GM18499 (cell line): ENCODE data around the gene MYO9B.
"Not testable (repeated sequence)": the region's sequence is repeated elsewhere in the genome, so short reads cannot be mapped to it uniquely, and the experiment has no call there.

Source experiments
- ATAC-seq: cut with Tn5 transposase; IDR thresholded peaks from one replicate; pipeline ENCODE4 v1.9.1; 2021; ENCODE audit warnings: moderate number of reproducible peaks; ENCODE audit not compliant: insufficient read depth, unreplicated experiment

Gene MYO9B

DNA sequence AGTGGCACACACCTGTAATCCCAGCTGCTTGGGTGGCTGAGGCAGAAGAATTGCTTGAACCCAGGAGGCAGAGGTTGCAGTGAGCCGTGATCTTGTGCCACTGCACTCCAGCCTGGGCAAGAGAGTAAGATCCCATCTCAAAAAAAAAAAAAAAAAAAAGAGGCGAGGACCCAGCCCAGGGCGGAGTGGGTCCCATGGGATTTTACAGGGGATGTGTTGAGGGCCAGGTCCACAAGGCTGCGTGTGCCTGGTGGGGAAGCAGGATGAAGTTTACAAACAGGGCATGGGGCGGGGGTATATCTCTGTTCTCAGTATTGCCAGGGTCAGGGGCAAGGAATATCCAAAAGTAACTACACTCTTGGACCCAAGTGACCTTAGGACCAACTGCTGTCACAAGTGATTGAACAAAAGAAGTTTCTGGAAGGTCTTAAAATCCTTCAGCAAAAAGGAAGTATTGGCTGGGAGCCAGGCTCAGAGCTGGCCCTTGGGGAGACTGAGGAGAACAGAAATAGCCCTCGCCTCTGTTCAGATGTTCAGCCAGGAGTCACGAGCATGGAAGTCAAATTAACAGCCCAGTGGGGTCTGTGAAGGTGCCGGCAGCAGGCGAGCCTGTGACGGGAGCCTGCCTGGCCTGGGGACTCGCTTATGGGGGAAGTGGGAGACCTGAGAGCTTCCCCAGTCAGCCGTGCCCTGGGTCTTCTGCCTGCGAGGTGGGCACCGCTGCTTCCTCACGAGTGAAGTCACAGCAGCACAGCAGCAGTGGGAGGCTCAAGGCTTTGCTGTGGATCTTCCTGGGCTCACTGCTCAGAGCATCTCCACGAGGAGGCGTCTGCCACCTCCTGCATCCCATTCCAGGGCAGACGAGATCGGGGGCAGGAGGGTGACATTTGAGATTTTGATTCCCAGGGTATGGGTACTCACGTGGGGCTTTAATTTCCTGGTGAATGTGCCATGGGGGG is 6.4 kb downstream of the MYO9B start:
- ATAC-seq: no peak

DNA sequence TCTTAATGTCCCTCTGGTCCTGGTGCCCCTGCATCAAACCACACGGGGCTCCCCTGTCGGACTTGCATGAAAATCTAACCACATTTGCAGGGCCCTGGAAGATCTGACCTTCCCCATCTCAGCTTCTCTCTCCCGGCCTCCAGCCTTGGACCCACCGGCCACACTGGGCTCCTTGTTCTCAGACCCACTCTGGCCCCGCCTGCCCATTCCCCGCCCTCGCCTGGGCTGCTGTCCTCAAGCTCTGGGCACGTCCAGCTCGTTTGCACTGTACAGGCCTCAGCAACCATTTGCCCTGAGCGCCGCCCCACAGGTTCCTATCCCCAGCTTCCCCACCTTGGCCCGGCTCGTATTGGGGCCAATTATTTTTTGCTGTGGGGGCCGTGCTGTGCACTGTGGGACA is 10.5 kb downstream of the MYO9B start:
- ATAC-seq: no peak

DNA sequence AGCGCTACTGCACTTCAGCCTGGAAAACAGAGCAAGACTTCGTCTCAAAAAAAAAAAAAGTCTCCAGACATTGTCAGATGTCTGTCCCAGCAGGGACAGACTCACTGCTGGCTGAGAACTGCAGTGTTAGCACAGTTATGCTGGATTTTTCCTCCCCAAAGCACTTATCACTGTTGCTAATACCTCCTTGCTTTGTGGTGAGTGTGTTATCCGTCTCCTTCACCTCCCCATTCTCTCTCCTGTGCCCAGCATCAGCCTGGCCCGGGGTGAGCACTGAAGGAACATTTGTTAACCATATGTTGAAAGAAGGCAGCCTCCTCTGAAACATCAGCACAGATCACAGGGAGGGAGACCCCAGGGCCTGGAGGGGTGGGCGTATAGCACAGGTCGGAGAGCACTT is 11.3 kb downstream of the MYO9B start:
- no peak for ATAC-seq

DNA sequence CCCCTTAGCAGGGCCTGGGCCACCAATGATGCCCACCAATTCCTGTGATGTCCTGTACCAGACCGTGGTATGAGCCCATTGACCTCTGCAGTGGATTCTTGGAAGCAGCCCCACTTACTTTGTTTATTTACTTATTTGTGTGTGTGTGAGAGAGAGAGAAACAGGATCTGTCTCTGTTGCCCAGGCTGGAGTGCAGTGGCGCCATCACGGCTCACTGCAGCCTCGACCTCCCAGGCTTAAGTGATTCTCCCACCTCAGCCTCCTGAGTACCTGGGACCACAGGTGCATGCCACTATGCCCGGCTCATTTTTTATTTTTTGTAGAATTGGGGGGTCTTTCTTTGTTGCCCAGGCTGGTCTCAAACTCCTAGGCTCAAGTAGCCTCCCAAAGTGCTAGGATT is 13.0 kb downstream of the MYO9B start:
- no peak for ATAC-seq

DNA sequence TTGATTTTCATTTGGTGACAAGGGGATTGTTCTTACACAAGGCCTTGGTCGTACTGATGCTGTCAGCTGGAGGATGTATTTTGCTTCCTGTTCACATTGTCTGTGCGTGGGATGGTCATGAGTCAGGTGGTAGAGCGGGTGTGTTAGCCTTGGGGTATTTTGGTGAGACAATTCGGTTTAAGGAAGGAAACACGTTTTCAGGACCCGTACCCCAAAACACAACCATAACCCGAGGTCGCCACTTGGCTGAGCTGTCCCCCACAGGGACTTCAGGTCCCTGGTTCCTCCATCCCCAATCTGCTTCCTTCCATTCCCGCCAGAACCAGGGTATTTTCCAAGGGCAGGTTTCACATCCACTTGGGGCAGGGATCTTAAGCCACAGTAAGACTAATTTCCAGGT is 15.0 kb downstream of the MYO9B start:
- no peak for ATAC-seq

DNA sequence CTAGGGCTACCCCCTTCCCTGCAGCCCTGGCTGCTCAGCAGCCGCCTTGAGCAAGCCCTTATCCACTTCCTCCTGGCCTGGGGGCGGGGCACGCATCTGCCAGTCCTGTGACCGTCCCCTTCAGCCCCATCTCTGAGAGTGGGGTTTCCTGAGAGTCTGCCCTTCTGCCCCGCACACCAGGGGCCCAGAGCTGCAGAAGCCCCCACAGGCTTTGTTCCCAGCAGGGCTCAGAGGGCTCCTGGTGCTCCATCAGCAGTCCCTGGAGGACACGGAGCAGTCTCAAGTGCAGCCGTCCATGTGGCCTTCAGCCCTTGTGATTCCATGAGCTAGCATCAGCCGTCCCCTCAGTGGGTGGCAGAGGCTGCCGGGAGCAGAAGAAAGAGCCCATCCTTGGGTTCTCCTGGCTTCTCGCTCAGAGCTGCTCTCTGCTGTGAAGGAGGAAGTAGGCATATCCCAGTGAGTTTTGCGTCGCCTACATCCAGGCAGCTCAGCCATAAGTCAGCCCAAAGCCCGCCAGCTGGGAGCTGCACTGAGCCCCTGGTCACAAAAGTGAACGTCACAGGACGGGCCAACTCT is 16.3 kb downstream of the MYO9B start:
- ATAC-seq: no peak

DNA sequence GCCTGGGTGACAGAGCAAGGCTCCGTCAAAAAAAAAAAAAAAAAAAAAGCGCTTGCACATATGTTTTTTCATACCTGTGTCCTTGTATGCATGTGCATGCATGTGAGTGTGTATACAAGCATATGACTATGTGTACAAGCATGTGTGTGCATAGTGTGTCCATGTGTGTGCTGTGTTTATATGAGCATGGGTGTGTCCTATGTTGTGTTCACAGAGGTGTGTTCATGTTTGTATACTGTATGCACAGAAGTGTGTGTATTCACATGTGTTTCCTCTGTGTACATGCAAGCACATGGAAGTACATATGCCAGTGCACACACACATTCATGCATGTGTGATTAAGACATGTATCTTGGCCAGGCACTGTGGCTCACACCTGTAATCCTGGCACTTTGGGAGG is 17.1 kb downstream of the MYO9B start:
- no peak for ATAC-seq

DNA sequence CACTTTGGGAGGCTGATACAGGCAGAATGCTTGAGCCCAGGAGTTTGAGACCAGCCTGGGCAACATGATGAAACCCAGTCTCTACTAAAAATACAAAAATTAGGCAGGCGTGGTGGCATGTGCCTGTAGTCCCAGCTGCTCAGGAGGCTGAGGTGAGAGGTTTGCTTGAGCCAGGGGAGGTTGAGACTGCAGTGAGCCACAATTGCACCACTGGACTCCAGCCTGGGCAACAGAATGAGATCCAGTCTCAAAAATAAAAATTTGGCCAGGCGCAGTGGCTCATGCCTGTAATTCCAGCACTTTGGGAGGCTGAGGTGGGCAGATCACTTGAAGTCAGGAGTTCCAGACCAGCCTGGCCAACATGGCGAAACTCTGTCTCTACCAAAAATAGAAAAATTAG is 19.1 kb downstream of the MYO9B start:
- ATAC-seq: not testable (repeated sequence)

DNA sequence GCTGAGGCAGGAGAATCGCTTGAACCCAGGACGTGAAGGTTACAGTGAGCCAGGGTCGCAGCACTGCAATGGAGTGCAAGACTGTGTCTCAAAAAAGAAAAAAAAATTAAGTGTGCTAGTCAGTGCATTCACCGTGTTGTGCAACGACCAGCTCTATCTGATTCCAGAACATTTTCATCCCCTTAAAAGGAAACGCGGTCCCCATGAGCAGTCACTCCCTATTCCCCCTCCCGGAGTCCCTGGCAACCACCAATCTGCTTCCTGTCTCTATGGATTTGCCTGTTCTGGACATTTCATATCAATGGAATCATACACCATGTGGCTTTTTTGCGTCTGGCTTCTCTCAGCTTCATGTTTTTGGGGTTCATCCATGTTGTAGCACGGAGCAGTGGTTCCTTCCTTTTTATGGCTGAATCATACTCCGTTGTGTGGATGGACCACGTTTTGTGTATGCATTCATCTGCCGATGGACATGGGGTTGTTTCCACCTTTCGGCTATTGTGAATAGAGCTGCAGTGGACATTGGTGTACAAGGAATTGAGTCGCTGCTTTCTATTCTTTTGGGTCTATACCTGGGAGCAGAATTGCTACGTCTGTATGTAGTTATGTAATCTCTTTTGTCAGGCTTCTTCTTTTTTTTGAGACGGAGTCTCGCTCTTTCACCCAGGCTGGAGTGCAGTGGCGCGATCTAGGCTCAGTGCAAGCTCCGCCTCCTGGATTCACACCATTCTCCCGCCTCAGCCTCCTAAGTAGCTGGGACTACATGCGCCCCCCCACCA is 19.8 kb downstream of the MYO9B start:
- ATAC-seq: no peak

DNA sequence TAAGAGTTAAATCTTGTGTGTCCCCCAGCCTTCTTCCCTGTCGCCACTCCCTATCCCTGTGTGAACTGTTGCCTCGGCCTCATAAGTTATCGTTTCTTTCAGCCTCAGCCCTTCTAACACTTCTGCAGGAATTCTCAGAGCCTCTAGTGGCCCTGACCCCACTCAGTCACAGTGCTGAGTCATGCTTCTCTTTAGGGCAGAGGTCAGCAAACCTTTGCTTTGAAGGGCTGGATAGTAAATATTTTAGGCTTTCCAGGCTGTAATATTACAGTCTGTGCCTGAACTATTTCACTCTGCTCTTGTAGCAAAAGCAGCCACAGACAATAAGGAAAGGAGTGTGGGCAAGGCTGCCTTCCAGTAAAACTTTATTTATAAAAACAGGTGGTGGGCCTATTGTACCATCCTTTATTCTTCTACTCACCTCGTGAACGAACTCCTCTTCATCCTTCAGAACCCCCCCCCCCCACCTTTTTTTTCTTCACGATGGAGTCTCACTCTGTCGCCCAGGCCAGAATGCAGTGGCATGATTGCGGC is 22.1 kb downstream of the MYO9B start:
- no peak for ATAC-seq

DNA sequence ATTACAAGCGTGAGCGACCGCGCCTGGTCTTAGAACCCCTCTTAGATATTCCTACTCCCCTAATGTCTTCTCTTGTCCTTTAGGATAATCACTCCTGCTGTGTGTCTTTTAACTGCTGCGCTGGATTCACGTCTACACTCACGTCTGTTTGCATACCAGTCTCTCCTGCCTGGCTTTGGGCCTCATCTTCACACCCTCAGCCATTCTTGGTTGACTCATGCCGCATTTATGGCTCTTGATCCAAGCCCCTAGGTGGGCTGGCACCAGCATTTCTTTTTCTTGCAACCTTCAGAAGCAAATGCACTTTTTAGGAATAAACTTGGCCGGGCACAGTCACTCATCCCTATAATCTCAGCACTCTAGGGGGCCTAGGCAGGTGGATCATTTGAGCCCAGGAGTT is 22.7 kb downstream of the MYO9B start:
- no peak for ATAC-seq

DNA sequence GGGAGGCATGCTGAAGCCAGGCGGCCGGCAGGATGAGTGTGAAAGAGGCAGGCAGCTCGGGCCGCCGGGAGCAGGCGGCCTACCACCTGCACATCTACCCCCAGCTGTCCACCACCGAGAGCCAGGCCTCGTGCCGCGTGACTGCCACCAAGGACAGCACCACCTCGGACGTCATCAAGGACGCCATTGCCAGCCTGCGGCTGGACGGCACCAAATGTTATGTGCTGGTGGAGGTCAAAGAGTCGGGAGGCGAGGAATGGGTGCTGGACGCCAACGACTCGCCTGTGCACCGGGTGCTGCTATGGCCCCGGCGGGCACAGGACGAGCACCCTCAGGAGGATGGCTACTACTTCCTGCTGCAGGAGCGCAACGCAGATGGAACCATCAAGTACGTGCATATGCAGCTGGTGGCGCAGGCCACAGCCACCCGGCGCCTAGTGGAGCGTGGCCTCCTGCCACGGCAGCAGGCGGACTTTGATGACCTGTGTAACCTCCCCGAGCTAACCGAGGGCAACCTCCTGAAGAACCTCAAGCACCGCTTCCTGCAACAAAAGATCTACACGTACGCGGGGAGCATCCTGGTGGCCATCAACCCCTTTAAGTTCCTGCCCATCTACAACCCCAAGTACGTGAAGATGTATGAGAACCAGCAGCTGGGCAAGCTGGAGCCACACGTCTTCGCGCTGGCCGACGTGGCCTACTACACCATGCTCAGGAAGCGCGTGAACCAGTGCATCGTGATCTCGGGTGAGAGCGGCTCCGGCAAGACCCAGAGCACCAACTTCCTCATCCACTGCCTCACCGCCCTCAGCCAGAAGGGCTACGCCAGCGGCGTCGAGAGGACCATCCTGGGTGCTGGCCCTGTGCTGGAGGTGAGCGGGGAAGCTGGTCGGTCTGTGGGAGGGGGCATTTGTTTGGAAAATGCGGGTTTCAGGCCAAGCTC is 26.4 kb downstream of the MYO9B start:
- ATAC-seq: no peak

DNA sequence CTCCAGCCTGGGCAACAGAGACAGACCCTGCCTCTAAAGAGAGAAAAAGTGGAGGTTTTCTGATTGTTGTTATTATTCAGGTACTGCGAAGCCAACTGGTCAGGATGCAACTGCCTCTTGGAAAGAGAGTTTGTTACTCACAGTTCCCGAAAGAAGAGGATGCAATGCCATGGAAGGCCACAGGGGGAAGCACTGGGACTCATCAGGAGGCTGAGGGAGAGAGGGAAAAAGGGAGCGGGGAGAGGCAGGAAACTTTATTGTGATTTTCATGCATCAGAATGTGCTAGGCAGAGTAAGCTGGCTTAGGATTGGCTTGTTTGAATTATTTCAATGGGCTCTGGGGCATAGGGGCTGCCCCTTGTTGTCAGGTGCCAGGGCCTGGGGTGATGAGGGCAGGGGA is 27.6 kb downstream of the MYO9B start:
- no peak for ATAC-seq

DNA sequence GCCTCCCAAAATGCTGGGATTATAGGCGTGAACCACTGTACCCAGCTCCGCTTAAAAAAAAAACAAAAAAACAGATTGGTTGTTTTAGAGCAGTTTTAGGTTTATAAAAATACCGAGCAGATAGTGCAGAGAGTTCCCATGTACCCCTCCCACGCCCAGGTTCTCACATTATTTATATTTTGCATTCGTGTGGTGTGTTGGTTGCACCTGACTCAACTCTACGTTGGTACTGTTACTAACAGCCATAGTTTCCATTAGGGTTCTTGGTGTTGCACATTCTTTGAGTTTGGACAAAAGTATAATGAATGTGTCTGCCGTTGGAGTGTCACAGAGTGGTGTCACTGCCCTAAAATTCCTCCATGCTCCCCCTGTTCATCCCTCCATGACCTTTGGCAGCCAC is 29.1 kb downstream of the MYO9B start:
- no peak for ATAC-seq

DNA sequence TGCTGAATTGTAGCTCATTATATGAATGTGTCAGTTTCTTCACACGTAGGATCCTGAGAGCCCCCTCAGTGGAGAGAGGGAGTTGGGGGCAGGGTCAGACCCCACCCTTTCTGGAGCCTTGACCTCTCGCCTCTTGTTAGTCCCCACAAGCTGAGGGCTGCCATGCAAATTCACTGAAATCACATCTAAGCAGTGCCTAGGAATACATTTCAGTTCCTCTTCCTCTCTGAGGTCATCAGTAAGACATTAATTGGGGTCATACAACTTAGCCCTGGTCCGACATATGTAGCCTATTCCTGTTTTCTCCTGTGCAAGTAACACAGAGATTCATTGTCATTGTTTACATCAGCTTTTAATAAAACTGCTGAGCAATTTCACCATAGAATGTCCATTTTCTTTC is 30.0 kb downstream of the MYO9B start:
- ATAC-seq: no peak

DNA sequence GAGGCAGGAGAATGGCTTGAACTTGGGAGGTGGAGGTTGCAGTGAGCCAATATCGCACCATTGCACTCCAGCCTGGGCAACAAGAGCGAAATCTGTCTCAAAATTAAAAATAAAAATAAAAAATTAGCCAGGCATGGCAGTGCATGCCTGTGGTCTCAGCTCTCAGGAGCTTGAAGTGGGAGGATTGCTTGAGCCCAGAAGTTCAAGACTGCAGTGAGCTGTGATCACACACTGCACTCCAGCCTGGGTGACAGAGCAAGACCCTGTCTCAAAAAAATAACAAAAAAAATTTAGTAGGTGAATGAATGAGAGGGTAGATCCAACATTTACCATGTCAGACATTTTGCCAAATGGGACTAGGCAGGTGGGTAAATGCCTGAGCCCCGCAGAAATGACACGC is 31.4 kb downstream of the MYO9B start:
- ATAC-seq: not testable (repeated sequence)

DNA sequence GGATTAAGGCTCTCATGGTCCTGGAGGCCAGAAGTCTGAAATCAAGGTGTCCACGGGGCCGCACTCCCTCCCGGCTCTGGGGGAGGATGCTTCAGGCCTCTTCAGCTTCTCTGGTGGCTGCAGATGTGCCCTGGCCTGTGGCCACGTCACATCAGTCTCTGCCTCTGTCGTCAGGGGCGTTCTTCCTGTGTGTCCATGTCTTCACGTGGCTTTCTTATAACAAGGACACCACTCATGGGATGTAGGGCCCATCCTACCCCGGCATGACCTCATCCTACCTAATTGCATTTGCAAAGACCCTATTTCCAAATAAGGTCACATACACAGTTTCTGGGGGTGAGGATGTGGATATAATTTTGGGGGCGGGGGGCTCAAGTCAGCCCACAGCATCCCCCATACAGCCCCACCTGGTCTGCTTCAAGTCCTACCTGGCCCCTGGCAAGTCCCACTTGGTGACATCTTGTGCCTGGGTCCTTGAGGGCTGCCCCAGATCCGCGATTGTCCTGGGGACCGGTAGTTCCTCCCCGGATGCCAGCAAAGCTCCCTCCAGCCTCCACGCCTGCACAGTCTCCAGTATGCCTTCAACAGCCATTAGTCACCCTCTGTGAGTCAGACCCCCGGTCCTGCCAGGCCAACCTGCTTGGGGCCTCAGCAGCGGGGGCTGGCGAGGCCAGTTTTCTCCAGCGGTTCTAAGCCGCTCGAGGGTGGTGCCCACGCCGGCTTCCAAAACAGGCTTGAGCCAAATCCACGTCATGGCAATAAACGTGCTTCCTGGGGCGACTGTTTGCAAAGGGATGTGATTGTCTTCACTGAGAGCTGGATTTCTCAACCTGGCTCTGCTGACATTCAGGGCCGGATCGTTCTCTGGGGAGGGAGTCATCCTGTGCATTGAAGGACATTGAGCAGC is 32.2 kb downstream of the MYO9B start:
- ATAC-seq: no peak

DNA sequence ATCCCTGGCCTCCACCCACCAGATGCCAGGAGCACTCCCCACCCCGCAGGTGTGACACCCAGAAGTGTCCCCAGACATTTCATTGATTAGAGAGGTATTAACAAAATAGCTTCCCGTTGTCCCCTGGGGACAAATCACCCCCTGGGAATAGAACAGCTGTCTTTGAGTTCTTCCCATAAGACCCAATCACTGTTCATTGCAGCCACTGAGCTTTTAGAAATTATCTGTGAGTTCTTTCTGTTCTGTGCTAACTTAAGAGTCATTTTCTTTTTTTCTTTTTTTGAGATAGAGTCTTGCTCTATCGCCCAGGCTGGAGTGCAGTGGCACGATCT is 32.8 kb downstream of the MYO9B start:
- ATAC-seq: no peak

DNA sequence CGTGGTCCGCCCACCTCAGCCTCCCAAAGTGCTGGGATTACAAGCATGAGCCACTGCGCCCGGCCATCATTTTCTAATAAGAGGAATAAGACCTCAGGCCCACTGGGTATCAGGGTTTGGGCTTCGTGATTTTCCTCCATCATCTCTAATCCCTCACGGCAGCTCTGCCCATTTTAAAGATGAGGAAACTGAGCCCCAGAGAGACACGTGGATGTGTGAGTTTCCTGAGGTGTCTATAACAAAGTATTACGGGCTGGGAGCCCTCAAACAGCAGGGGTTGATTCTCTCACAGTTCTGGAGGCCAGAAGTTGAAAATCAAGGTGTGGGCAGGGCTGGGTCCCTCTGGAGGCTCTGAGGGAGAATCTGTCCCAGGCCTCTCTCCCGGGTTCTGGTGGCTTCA is 33.7 kb downstream of the MYO9B start:
- no peak for ATAC-seq
